Neural progenitor cell (in vitro differentiated cells): Measurements from ENCODE around the gene TMBIM1.

Experiments
- EZH2 ChIP-seq: fragments of 200-600 bp; sonication (generic); IDR thresholded peaks from 2 replicates; pipeline ENCODE4 v1.6.1; 2017; ENCODE audit warnings: antibody characterized with exemption, mild to moderate bottlenecking, moderate library complexity
- EZH2phosphoT487 ChIP-seq: fragments of 200-600 bp; sonication (generic); IDR thresholded peaks from 2 replicates; pipeline ENCODE4 v1.6.1; 2017; ENCODE audit warnings: antibody characterized with exemption
- TF ChIP-seq, protein P1 (sequence below): fragments of 200-600 bp; sonication (generic); IDR thresholded peaks from 2 replicates; pipeline ENCODE4 v1.5.1; 2017; ENCODE audit warnings: antibody characterized with exemption, mild to moderate bottlenecking

GRCh38 chr2:218312267-218312756 lies 20.0 kb upstream of the TMBIM1 start:
- TF ChIP-seq, protein P1, sequence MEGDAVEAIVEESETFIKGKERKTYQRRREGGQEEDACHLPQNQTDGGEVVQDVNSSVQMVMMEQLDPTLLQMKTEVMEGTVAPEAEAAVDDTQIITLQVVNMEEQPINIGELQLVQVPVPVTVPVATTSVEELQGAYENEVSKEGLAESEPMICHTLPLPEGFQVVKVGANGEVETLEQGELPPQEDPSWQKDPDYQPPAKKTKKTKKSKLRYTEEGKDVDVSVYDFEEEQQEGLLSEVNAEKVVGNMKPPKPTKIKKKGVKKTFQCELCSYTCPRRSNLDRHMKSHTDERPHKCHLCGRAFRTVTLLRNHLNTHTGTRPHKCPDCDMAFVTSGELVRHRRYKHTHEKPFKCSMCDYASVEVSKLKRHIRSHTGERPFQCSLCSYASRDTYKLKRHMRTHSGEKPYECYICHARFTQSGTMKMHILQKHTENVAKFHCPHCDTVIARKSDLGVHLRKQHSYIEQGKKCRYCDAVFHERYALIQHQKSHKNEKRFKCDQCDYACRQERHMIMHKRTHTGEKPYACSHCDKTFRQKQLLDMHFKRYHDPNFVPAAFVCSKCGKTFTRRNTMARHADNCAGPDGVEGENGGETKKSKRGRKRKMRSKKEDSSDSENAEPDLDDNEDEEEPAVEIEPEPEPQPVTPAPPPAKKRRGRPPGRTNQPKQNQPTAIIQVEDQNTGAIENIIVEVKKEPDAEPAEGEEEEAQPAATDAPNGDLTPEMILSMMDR = no peak
- TF ChIP-seq EZH2phosphoT487 (no peak), EZH2 (no peak)
